Measurements from ENCODE around the gene PIAS4. TPM values are rescaled to one million over a fixed set of nuclear protein-coding genes. Genes with fewer than 3 reads are reported as not detected.

Gene PIAS4
- total and polyA plus RNA-seq, 2 of the 13 experiments (the other 11 are each of a cell fraction or from before 2014, with no cell fraction given) = 9.0 to 20.1 TPM

GRCh38 chr19:4065430-4066175 is 58.1 kb downstream of the PIAS4 start (continued):
- TF ChIP-seq UBTF (CRISPR knock-in tag; IDR thresholded peaks at IDR 0.05) (peak; percentile 84; the same call in 1 of the 2 replicates), FOXM1 (CRISPR knock-in tag; IDR thresholded peaks at IDR 0.05) (no peak), ZNF841 (CRISPR knock-in tag; IDR thresholded peaks at IDR 0.05; ENCODE audit: borderline replicate concordance) (no peak), KAT8 (CRISPR knock-in tag; IDR thresholded peaks at IDR 0.05) (0 out of 2 replicates have a peak, but pooled peaks have one; percentile 22), AKAP8 (CRISPR knock-in tag; IDR thresholded peaks at IDR 0.05) (peak; percentile 95), ZNF891 (CRISPR knock-in tag; IDR thresholded peaks at IDR 0.05) (no peak), SP5 (CRISPR knock-in tag; IDR thresholded peaks at IDR 0.05; ENCODE audit: borderline replicate concordance, low read depth) (peak; percentile 43; the same call in 1 of the 2 replicates), ZNF883 (CRISPR knock-in tag; IDR thresholded peaks at IDR 0.05; ENCODE audit: not compliant biosample characterization) (no peak), ESRRA (CRISPR knock-in tag; IDR thresholded peaks at IDR 0.05; ENCODE audit: low read depth) (no peak), CSRNP1 (CRISPR knock-in tag; IDR thresholded peaks at IDR 0.05) (no peak), ZNF746 (CRISPR knock-in tag; IDR thresholded peaks at IDR 0.05) (no peak), RBFOX2 (IDR thresholded peaks at IDR 0.05; ENCODE audit: low read depth, low read length) (peak; percentile 74), DR1 (CRISPR knock-in tag; IDR thresholded peaks at IDR 0.05) (no peak), FOSL2 (CRISPR knock-in tag; IDR thresholded peaks at IDR 0.05) (0 out of 2 replicates have a peak, but pooled peaks have one; percentile 26), PAXIP1 (CRISPR knock-in tag; conservative IDR thresholded peaks at IDR 0.05) (no peak), ZNF740 (CRISPR knock-in tag; IDR thresholded peaks at IDR 0.05) (peak; percentile 68), MYC (CRISPR knock-in tag; IDR thresholded peaks at IDR 0.05; ENCODE audit: borderline replicate concordance) (peak; percentile 28; the same call in 1 of the 2 replicates), DRAP1 (CRISPR knock-in tag; IDR thresholded peaks at IDR 0.05) (peak; percentile 44; the same call in 1 of the 2 replicates), MTA3 (CRISPR knock-in tag; IDR thresholded peaks at IDR 0.05) (no peak), ZNF143 (CRISPR knock-in tag; IDR thresholded peaks at IDR 0.05) (peak; percentile 90)

Data from HepG2 (cell line).